ENCODE results near the gene MOB2.
"Not testable (repeated sequence)": the region's sequence is repeated elsewhere in the genome, so short reads cannot be mapped to it uniquely, and the experiment has no call there.

The MOB2 gene

GRCh38 chr11:1440066-1440465 lies 46.5 kb downstream of the MOB2 start:
- H3K4me1 Mint-ChIP-seq, result no peaks in the 10 kb centered on the region
- CTCF ChIA-PET, result no interaction called here
- H3K27ac Mint-ChIP-seq, result no peak overlapping the region
- DNase-seq, result no peak
- no peaks in the 10 kb centered on the region for H3K36me3 Mint-ChIP-seq
- H3K9me3 Mint-ChIP-seq, result no peaks in the 10 kb centered on the region
- no peaks in the 10 kb centered on the region for H3K27me3 Mint-ChIP-seq
- no peak overlapping the region for H3K4me3 Mint-ChIP-seq

GRCh38 chr11:1439341-1439740 lies 47.2 kb downstream of the MOB2 start:
- Mint-ChIP-seq H3K36me3 (no peaks in the 10 kb centered on the region), H3K9me3 (no peaks in the 10 kb centered on the region), H3K27me3 (no peaks in the 10 kb centered on the region), H3K4me3 (no peak overlapping the region), H3K4me1 (no peaks in the 10 kb centered on the region), H3K27ac (no peak overlapping the region)
- no peak for DNase-seq
- CTCF ChIA-PET, result no interaction called here

GRCh38 chr11:1438967-1439330 lies 47.6 kb downstream of the MOB2 start:
- no peak overlapping the region for H3K4me3 Mint-ChIP-seq
- no peaks in the 10 kb centered on the region for H3K9me3 Mint-ChIP-seq
- CTCF ChIA-PET, result no interaction called here
- no peaks in the 10 kb centered on the region for H3K27me3 Mint-ChIP-seq
- no peaks in the 10 kb centered on the region for H3K4me1 Mint-ChIP-seq
- DNase-seq, result no peak
- no peaks in the 10 kb centered on the region for H3K36me3 Mint-ChIP-seq
- no peak overlapping the region for H3K27ac Mint-ChIP-seq

GRCh38 chr11:1438261-1438966 lies 48.2 kb downstream of the MOB2 start:
- Mint-ChIP-seq H3K36me3 (no peaks in the 10 kb centered on the region), H3K9me3 (no peaks in the 10 kb centered on the region), H3K27ac (no peak overlapping the region), H3K4me3 (no peak overlapping the region), H3K4me1 (no peaks in the 10 kb centered on the region), H3K27me3 (no peaks in the 10 kb centered on the region)
- CTCF ChIA-PET, result no interaction called here
- no peak for DNase-seq

- CTCF ChIA-PET, result no interaction called here
- H3K4me1 Mint-ChIP-seq, result no peaks in the 10 kb centered on the region
- H3K4me3 Mint-ChIP-seq, result no peak overlapping the region
- no peak overlapping the region for H3K27ac Mint-ChIP-seq
- no peaks in the 10 kb centered on the region for H3K9me3 Mint-ChIP-seq
- no peaks in the 10 kb centered on the region for H3K36me3 Mint-ChIP-seq
- H3K27me3 Mint-ChIP-seq, result no peaks in the 10 kb centered on the region
- no peak for DNase-seq
Observed at GRCh38 chr11:1437500-1437899, 49.1 kb downstream of the MOB2 start.

- no peaks in the 10 kb centered on the region for H3K36me3 Mint-ChIP-seq
- H3K9me3 Mint-ChIP-seq, result no peaks in the 10 kb centered on the region
- no peak overlapping the region for H3K4me3 Mint-ChIP-seq
- CTCF ChIA-PET, result no interaction called here
- no peaks in the 10 kb centered on the region for H3K4me1 Mint-ChIP-seq
- no peak for DNase-seq
- no peaks in the 10 kb centered on the region for H3K27me3 Mint-ChIP-seq
- no peak overlapping the region for H3K27ac Mint-ChIP-seq
Observed at GRCh38 chr11:1436468-1437039, 50.0 kb downstream of the MOB2 start.

- H3K36me3 Mint-ChIP-seq, result no peaks in the 10 kb centered on the region
- CTCF ChIA-PET, result no interaction called here
- DNase-seq, result no peak
- no peaks in the 10 kb centered on the region for H3K9me3 Mint-ChIP-seq
- no peak overlapping the region for H3K27ac Mint-ChIP-seq
- no peaks in the 10 kb centered on the region for H3K27me3 Mint-ChIP-seq
- no peaks in the 10 kb centered on the region for H3K4me1 Mint-ChIP-seq
- no peak overlapping the region for H3K4me3 Mint-ChIP-seq
Observed at GRCh38 chr11:1435820-1436467, 50.6 kb downstream of the MOB2 start.

- H3K27me3 Mint-ChIP-seq, H3K4me3 Mint-ChIP-seq, H3K4me1 Mint-ChIP-seq, H3K9me3 Mint-ChIP-seq, DNase-seq, H3K36me3 Mint-ChIP-seq, CTCF ChIA-PET, H3K27ac Mint-ChIP-seq: not testable (repeated sequence)
Observed at GRCh38 chr11:1435479-1435819, 51.1 kb downstream of the MOB2 start.

- CTCF ChIA-PET, result no interaction called here
- H3K27ac Mint-ChIP-seq, result no peak overlapping the region
- no peaks in the 10 kb centered on the region for H3K36me3 Mint-ChIP-seq
- H3K27me3 Mint-ChIP-seq, result no peaks in the 10 kb centered on the region
- no peak for DNase-seq
- no peaks in the 10 kb centered on the region for H3K4me1 Mint-ChIP-seq
- peaks cover 1% of the 10 kb centered on the region for H3K9me3 Mint-ChIP-seq
- H3K4me3 Mint-ChIP-seq, result no peak overlapping the region
Observed at GRCh38 chr11:1433977-1434640, 52.5 kb downstream of the MOB2 start.

GRCh38 chr11:1433568-1433967 lies 53.0 kb downstream of the MOB2 start:
- Mint-ChIP-seq H3K27me3 (no peaks in the 10 kb centered on the region), H3K27ac (no peak overlapping the region), H3K4me1 (no peaks in the 10 kb centered on the region), H3K36me3 (no peaks in the 10 kb centered on the region), H3K9me3 (peaks cover 7% of the 10 kb centered on the region), H3K4me3 (no peak overlapping the region)
- CTCF ChIA-PET, result no interaction called here
- DNase-seq, result no peak

GRCh38 chr11:1428762-1429316 lies 57.7 kb downstream of the MOB2 start:
- Mint-ChIP-seq H3K27me3 (no peaks in the 10 kb centered on the region), H3K27ac (no peak overlapping the region), H3K4me1 (no peaks in the 10 kb centered on the region), H3K4me3 (no peak overlapping the region), H3K9me3 (peaks cover 8% of the 10 kb centered on the region), H3K36me3 (no peaks in the 10 kb centered on the region)
- DNase-seq, result no peak
- CTCF ChIA-PET, result no interaction called here

- Mint-ChIP-seq H3K9me3 (peaks cover 8% of the 10 kb centered on the region), H3K4me1 (no peaks in the 10 kb centered on the region), H3K36me3 (no peaks in the 10 kb centered on the region), H3K4me3 (no peak overlapping the region), H3K27me3 (no peaks in the 10 kb centered on the region), H3K27ac (no peak overlapping the region)
- DNase-seq, result no peak
- CTCF ChIA-PET, result no interaction called here
Observed at GRCh38 chr11:1425439-1425838, 61.1 kb downstream of the MOB2 start.

- CTCF ChIA-PET, result no interaction called here
- Mint-ChIP-seq H3K36me3 (no peaks in the 10 kb centered on the region), H3K4me3 (no peak overlapping the region), H3K27ac (no peak overlapping the region), H3K4me1 (no peaks in the 10 kb centered on the region), H3K27me3 (no peaks in the 10 kb centered on the region), H3K9me3 (peaks cover 8% of the 10 kb centered on the region)
- no peak for DNase-seq
Observed at GRCh38 chr11:1425006-1425405, 61.6 kb downstream of the MOB2 start.

- H3K36me3 Mint-ChIP-seq, H3K27ac Mint-ChIP-seq, H3K4me1 Mint-ChIP-seq, CTCF ChIA-PET, H3K4me3 Mint-ChIP-seq, DNase-seq, H3K27me3 Mint-ChIP-seq: not testable (repeated sequence)
- H3K9me3 Mint-ChIP-seq, result peaks cover 13% of the 10 kb centered on the region
Observed at GRCh38 chr11:1423406-1423805, 63.2 kb downstream of the MOB2 start.

- no peak for DNase-seq
- Mint-ChIP-seq H3K27ac (no peak overlapping the region), H3K36me3 (no peaks in the 10 kb centered on the region), H3K4me1 (no peaks in the 10 kb centered on the region), H3K4me3 (no peak overlapping the region), H3K27me3 (no peaks in the 10 kb centered on the region), H3K9me3 (peaks cover 15% of the 10 kb centered on the region)
- CTCF ChIA-PET, result no interaction called here
Observed at GRCh38 chr11:1422981-1423380, 63.6 kb downstream of the MOB2 start.
